Measurements from ENCODE around the gene OTOS. TPM values are rescaled to one million over a fixed set of nuclear protein-coding genes. Genes with fewer than 3 reads are reported as not detected.

Gene OTOS
- total RNA-seq, 1 experiment from 2014 or later: not detected

DNA sequence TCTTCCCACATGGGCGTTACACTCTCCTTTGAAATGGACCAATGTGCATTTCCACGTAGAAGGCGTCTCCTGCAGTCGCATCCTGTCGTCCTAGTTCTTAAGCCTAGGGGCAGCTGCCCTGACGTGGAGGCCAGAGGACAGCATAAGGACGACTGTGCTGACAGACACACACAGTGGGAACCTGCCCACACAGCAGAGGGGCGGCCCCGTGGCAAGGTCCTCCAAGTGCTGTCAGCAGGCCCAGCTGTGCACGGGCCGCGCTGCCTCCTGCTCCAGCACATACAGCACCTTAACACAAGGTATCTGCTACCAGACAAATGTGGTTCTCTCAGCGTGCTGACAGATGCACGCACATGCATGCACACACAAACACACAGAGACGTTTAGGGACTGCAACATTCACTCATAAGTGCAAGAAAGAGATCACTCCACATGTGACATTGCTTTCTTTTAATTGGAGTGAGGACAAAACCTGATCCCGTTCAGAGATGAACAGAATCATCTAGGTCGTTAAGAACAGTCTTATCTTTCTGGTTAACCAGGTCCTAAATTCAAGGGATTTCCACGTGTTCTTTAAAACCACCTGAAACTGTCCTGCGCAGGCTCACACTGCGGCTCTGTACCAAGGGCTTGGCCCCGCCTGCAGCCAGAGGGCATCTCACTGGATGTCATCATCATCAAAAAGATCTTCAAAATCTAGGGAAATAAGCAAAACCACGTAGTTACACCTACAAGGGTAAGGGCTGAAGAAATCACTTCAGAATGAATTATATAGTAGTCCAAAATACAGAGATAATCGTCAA lies 9.9 kb downstream of the OTOS start:
- DNase-seq (ENCODE audit: low read depth): no peak
- in situ Hi-C loops (cut with HindIII; ENCODE audit: low pct_unique_long_range_greater_than_20kb, low sequenced_read_pairs): no loop called here

DNA sequence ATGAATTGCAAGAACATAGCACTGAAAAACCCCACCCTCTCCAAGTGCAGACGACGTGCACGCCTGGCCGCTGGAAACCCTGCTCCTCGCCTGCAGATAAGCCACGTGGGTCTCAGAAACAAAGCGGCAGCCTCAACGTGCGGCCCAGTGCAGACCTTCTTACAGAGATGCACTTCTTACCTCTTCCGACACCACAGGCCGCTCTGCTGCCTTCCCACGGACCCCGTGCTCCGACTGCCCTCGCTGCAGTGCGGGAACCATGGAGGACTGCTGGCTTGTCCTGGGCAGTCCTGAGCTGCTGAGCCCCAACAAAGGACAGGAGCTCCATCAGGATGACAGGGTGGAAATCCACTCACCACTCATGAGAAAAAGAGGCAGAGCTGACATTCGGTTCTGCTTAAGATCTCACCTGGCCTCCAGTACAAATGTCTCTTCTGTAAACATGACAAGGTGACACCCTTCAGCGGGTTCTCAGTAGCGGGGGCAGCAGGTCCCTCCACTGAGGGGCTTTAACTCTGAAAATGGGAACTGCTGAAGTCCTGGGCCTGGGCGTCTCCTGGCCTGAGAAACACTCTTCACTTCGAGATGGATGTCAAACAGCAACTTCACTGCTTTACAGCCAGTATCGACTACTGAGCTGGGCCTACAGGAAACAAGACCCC lies 10.6 kb downstream of the OTOS start:
- in situ Hi-C loops (cut with HindIII; ENCODE audit: low pct_unique_long_range_greater_than_20kb, low sequenced_read_pairs): no loop called here
- no peak for DNase-seq (ENCODE audit: low read depth)

DNA sequence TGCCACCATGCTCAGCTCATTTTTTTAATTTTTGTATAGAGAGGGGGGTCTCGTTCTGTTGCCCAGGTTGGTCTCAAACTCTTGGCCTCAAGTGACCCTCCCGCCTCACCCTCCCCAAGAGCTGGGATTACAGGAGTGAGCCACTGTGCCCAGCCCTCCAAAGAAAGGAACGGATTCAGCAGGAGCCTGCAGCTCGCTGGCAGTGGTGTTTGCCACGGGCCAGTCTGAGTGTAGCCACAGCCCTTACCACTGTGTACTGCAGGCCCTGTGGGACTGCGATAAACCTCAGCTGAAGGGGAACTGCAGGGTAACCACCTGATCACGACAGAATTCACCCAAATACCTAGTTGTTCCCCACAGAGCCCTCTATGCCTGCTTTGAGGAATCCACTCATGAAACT lies 11.1 kb downstream of the OTOS start:
- in situ Hi-C loops (cut with HindIII; ENCODE audit: low pct_unique_long_range_greater_than_20kb, low sequenced_read_pairs): no loop called here
- DNase-seq (ENCODE audit: low read depth): no peak

DNA sequence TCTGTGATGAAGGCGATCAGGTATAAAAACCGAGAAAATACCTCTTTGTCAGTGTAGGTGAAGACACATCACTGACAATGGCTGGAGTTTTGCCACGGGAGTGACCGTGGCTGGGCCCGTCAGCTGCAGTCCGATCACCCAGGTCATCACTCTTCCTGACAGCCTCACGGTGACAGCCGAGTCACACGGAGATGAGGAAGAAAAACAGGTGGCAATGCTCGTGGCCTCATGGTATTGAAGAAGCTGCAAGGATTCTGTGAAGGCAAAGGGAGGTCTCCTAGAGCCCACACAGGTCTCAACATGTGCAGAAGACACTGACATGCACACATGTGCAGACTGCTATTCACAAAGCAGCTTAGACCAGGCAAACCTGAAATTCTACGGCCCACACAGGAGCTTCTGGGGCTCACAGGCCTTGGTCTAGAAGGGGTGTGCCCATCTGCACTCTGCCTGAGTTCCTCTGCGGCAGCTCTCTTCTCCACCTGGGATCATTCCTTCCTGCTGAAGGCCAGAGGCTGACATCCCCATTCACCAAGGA lies 11.8 kb downstream of the OTOS start:
- in situ Hi-C loops (cut with HindIII; ENCODE audit: low pct_unique_long_range_greater_than_20kb, low sequenced_read_pairs): no loop called here
- no peak for DNase-seq (ENCODE audit: low read depth)

DNA sequence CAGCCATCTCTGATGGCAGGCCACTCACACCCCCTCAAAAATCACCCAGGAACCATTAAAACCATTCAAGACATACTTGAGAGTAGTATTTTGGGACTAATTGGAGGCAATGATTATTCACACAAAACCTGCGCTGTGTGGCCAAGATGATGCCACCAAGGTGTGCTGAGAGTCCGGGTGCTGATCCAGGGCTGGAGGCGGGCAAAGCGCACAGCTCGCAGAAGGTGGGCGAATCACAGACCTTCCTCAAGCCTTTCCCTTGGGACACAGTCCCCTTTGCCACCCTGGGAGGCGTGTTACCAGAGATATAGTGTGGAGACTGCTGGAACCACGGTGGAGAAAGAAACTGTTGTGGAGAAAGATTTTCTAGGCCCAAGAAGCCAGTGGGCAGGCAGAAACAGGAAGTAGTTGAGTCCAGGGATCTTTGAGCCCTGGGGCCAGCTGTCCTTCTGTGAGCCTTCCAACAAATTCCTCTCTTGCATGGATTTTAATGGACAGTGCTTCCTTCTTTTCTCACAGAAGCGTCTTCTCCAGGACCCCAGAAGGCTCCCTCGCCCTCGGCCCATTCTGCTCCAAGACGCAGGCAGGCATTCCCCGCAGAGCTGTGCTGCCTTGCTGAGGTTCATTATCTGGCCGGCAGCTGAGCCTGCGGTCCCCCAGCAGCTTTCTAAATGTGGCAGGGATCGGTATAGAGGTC lies 12.4 kb downstream of the OTOS start:
- no peak for DNase-seq (ENCODE audit: low read depth)
- in situ Hi-C loops (cut with HindIII; ENCODE audit: low pct_unique_long_range_greater_than_20kb, low sequenced_read_pairs): no loop called here

DNA sequence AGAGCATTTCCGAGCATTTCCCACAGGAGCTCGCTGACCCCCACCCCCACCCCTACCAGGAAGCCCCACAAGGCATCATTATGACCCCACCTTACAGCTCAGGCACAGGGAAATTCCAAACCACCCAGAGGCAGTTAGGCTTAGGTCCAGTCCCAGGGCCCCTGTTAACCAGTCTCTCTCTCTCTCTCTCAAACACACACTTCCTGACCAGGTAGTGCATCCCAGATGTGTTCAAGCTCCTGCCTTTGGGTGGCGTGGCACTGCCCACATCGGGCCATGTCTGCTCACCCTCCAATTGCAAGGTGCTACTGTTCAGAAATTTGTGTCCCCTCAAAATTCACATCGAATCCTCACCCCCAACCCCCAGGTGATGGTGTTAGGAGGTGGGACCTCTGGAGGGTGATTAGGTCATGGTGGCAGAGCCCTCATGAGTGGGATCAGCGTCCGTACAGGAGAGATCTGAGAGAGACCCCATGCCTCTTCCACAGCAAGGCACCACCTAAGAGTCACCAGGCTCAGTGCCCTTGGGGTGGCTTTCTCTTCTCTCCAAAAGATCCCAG lies 13.2 kb downstream of the OTOS start:
- DNase-seq (ENCODE audit: low read depth): no peak
- in situ Hi-C loops (cut with HindIII; ENCODE audit: low pct_unique_long_range_greater_than_20kb, low sequenced_read_pairs): no loop called here

DNA sequence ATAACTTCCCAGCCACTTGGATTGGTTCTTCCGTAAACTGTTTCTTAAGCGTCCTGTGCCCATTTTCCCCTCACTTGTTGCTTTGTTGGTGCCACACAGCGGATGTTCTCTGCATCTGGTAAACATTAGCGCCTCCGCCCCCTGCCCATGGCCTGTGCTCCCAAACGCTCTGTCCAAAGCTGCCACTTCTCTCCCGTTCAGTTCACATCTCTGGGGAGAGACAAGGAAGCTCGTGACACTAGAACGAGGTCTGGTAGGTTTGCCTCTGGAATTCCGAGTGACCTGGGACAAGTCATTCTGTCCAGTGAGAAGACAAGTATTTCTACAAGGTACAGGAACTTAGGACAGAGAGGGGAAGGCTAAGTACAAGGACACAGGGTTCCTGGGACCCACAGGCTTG lies 13.7 kb downstream of the OTOS start:
- in situ Hi-C loops (cut with HindIII; ENCODE audit: low pct_unique_long_range_greater_than_20kb, low sequenced_read_pairs): no loop called here
- no peak for DNase-seq (ENCODE audit: low read depth)

DNA sequence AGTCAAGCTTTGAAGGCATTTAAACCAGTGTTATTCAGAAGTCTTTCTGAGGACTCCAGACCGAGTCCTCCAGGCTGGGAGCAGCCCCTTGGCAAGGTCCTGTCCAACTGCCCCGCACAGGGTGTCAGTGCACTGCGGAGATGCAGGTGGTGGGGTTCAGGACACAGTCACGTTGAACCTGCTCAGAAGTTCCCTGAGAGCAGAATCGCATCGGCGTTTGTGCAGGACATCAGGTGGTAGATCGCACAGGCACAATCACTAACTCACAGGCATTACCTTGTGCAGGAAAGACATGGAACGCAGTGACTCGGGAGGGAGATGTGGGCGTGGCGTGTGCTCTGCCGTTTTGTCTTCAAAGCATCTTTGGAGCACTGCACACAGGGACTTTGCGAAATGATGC lies 14.7 kb downstream of the OTOS start:
- in situ Hi-C loops (cut with HindIII; ENCODE audit: low pct_unique_long_range_greater_than_20kb, low sequenced_read_pairs): no loop called here
- no peak for DNase-seq (ENCODE audit: low read depth)

DNA sequence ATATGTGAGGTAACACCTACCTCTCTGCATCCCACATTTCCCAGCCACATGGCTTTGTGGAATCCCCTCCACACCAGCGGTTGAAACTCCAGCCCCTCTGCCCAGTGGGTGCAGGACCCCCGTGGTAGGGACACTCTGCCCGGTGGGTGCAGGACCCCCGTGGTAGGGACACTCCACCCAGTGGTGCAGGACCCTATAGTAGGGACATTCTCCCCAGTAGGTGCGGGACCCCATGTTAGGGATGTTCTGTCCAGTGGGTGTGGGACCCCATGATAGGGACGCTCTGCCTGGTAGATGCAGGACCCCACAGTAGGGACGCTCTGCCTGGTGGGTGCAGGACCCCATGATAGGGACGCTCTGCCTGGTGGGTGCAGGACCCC lies 15.8 kb downstream of the OTOS start:
- no peak for DNase-seq (ENCODE audit: low read depth)
- in situ Hi-C loops (cut with HindIII; ENCODE audit: low pct_unique_long_range_greater_than_20kb, low sequenced_read_pairs): no loop called here

DNA sequence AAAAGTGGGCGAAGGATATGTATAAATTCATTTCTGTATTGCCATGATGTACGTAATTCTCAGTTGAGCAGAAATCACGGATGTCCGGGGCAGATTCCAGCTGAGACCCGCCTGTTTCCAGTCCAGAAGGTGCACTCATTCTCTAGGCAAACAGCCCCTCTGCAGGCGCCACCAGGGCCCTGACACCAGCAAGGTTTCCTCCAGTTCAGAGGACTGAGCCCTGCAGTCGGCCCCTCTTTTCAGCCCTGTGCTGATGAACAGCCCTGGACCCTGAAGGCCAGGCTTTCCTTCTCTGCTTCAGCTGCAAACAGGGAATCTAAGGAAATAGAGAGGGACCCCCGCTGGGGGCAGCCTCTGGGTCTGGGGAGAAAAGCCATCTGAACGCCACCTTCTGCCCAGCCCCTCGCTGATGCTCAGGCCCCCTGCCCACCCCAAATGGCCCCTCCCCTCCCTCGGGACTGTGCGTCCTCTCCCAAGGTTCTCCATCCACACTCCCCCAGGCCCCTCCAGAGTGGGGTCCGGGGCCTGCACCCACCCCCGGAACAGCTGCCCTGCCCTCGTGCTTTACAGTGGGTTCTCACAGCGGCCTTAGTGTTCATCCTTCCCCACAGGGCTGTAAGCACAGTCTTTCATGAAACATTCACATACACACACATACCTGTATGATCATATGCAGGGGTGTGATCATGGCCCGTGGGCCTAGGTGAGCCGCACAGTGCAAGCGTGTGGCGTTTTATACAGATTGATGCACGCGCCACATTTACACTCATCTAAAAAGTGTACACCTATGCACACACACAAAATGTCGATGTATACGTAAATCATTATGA lies 16.4 kb downstream of the OTOS start:
- DNase-seq (ENCODE audit: low read depth): no peak
- in situ Hi-C loops (cut with HindIII; ENCODE audit: low pct_unique_long_range_greater_than_20kb, low sequenced_read_pairs): no loop called here

DNA sequence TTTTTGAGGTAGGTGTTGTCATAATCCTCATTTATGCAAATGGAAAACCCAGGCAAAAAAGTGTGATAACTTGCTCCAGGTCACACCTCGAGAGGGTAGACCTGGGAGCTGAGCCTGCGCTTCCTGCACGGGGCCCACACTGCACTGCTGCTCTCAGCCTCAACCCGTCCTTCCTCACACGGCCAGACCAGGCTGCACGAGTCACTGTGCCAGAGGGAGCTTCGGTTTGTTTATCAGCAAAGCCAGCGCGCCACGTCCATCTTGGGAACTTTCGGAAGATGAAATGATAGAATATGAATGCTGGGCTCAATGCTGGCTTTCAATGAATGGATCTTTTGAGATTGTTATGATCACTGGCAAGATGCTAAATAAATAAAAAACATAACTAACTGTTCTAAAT lies 18.8 kb downstream of the OTOS start:
- DNase-seq (ENCODE audit: low read depth): no peak
- in situ Hi-C loops (cut with HindIII; ENCODE audit: low pct_unique_long_range_greater_than_20kb, low sequenced_read_pairs): no loop called here

DNA sequence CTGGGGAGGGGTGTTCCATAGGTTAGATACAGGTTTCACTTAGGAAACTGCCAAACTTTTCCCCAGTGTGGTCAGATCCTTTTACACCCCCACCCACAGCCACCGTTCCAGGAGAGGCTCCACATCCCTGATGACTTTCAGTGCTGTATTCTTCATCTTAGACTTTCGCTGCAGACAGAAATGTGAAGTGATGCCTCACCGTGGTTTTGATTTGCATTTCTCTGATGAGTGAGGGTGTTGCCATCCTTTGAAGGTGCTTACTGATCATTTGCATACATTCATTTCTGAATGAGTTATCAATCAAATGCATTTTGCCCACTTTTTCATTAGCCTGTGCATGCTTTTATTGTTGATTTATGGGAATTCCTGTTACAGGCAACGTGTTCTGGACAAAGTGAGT lies 19.3 kb downstream of the OTOS start:
- DNase-seq (ENCODE audit: low read depth): no peak

DNA sequence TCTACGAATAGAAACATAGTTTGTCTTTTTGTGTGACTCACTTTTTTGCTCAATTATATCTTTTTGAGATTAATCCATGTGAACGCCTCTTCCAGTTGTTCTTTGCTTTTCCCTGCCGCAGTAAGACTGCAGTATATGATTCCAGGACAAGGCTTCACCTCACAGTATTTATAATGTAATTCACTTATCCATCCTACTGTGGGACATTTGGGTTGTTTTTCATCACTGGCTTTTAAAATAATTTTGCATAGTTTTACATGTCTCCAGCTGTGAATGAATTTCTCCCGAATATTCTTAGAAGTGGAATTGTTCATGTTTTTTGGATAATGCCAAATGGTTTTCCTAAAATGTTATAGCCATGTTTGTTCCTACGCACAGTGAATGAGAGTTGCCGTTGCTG lies 26.2 kb downstream of the OTOS start:
- no peak for DNase-seq (ENCODE audit: low read depth)
- in situ Hi-C loops (cut with HindIII; ENCODE audit: low pct_unique_long_range_greater_than_20kb, low sequenced_read_pairs): no loop called here

More for the DNA sequence above, 19.3 kb downstream of the OTOS start:
- in situ Hi-C loops (cut with HindIII; ENCODE audit: low pct_unique_long_range_greater_than_20kb, low sequenced_read_pairs): no loop called here

DNA sequence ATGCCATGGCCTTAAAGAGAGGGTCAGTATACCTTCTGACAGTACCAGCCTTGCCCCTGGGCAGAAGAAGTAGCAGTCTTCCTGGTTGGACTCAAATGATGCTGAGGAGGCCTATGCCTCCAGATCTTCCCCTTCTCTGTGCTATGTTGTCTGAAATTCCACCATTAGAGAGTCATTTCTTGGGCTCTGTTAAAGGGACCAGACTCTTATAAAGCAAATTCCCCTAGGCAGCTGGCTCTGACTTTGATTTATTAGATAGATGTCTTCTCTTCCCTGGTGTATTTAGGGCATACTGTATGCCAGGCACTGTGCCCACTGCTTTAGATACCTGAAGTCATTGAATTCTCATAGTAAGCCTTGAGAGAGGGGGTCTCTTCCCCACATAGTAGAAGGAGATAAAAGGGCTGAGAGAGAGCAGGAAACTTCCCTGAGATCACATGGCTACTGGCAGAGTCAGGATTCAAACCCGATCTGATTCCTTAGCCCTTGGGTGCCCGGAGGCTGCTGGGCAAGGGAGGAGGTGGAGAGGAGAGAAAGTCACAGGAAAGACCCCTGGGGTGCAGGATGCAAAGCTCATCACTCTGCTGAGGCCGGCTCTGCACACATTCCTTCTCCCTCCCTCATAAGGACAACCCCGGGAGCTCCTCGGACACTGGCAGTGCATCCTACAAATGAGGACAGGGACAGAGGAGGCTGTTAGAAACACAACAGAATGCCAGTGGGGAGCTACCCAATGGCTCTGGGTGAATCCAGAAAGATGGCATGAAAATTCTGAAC lies 27.4 kb downstream of the OTOS start:
- in situ Hi-C loops (cut with HindIII; ENCODE audit: low pct_unique_long_range_greater_than_20kb, low sequenced_read_pairs): no loop called here

DNA sequence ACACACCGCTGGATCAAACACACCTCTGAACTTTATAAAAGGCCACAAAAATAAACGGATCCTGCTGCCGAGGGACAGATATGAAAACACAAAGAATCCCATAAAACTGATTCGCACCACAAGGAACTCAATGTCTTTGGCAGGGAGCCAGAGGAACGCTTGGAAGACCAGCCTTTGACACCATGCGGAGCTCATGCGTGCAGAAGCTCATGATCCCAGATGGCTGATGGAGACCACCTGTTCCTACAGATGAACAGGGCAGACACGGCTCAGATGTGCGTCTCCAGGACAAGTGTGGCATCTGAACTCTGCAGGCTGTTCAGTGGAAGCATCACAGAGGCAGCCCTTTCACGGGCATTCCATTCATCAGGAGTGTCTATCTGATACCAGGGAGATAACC lies 29.2 kb downstream of the OTOS start:
- no peak for DNase-seq (ENCODE audit: low read depth)
- in situ Hi-C loops (cut with HindIII; ENCODE audit: low pct_unique_long_range_greater_than_20kb, low sequenced_read_pairs): no loop called here

More for the DNA sequence above, 27.4 kb downstream of the OTOS start:
- DNase-seq (ENCODE audit: low read depth): no peak

DNA sequence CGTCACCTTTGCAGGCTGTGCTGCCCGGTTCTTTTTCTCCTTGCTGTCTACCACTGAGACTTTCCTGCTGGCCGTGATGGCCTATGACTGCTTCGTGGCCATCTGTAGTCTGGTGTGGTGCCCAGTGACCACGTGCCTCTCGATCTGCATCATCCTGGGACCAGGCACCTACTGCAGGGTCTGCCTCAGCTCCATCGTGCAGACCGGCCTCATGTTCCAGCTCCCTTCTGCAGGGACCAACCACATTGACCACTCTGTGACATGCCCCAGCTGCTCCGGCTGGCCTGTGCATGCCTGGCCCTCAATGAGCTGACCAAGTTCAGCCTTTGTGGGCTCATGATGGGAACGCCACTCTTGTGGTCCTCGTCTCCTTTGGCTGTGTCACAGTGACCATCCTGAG lies 31.1 kb downstream of the OTOS start:
- in situ Hi-C loops (cut with HindIII; ENCODE audit: low pct_unique_long_range_greater_than_20kb, low sequenced_read_pairs): no loop called here
- no peak for DNase-seq (ENCODE audit: low read depth)

DNA sequence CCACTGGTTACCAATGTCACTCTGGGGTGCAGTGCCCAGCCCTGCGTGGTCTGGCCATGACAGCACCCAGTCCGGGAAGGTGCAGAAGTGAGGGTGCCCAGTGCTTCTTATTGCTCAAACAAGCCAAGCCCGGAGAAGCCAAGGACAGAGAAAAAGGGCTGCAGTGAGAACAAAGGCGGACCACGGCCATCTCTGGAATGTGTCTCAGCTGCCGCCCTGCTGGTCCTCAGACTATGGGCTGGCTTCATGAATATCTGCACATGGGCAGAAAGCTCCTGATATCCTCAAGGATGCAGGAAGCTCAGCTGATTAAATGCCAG lies 33.0 kb downstream of the OTOS start:
- no peak for DNase-seq (ENCODE audit: low read depth)
- in situ Hi-C loops (cut with HindIII; ENCODE audit: low pct_unique_long_range_greater_than_20kb, low sequenced_read_pairs): no loop called here

Data from Caki2 (cell line).